ENCODE results near the gene SRSF3.

SRSF3 gene

GRCh38 chr6:36622901-36623546, 28.9 kb downstream of the SRSF3 start:
- Histone ChIP-seq H3K9me3 (ENCODE audit: control insufficient read depth in 5 of 5, low read length in 5 of 5) (no peaks in the 10 kb centered on the region), H3K4me3 (ENCODE audit: low read depth in 1 of 5, low read length in 5 of 5) (no peak overlapping the region), H3K27ac (ENCODE audit: low read depth, low read length) (no peak overlapping the region), H3K27me3 (ENCODE audit: control insufficient read depth in 5 of 5, insufficient read depth in 4 of 5, low read length in 5 of 5) (no peaks in the 10 kb centered on the region), H3K9ac (ENCODE audit: low read length in 5 of 5) (no peak overlapping the region), H3K4me1 (ENCODE audit: control insufficient read depth in 5 of 5, insufficient read depth in 5 of 5, low read length in 5 of 5) (peaks cover 12 to 46% (median 32%) of the 10 kb centered on the region in 5 donors), H3K36me3 (ENCODE audit: control insufficient read depth in 5 of 5, insufficient read depth in 5 of 5, low read length in 5 of 5) (peaks cover 0 to 4% (median 0%) of the 10 kb centered on the region in 5 donors)

- H3K27me3 ChIP-seq (ENCODE audit: control insufficient read depth in 5 of 5, insufficient read depth in 4 of 5, low read length in 5 of 5) = no peaks in the 10 kb centered on the region
- H3K9ac ChIP-seq (ENCODE audit: low read length in 5 of 5) = no peak overlapping the region
- no peak overlapping the region for H3K27ac ChIP-seq (ENCODE audit: low read depth, low read length)
- H3K4me3 ChIP-seq (ENCODE audit: low read depth in 1 of 5, low read length in 5 of 5) = no peak overlapping the region
- H3K36me3 ChIP-seq (ENCODE audit: control insufficient read depth in 5 of 5, insufficient read depth in 5 of 5, low read length in 5 of 5) = peaks cover 0 to 4% (median 0%) of the 10 kb centered on the region in 5 donors
- no peaks in the 10 kb centered on the region for H3K9me3 ChIP-seq (ENCODE audit: control insufficient read depth in 5 of 5, low read length in 5 of 5)
- peaks cover 12 to 46% (median 32%) of the 10 kb centered on the region in 5 donors for H3K4me1 ChIP-seq (ENCODE audit: control insufficient read depth in 5 of 5, insufficient read depth in 5 of 5, low read length in 5 of 5)
These were observed 29.6 kb downstream of the SRSF3 start for GRCh38 chr6:36623547-36624459.

DNA sequence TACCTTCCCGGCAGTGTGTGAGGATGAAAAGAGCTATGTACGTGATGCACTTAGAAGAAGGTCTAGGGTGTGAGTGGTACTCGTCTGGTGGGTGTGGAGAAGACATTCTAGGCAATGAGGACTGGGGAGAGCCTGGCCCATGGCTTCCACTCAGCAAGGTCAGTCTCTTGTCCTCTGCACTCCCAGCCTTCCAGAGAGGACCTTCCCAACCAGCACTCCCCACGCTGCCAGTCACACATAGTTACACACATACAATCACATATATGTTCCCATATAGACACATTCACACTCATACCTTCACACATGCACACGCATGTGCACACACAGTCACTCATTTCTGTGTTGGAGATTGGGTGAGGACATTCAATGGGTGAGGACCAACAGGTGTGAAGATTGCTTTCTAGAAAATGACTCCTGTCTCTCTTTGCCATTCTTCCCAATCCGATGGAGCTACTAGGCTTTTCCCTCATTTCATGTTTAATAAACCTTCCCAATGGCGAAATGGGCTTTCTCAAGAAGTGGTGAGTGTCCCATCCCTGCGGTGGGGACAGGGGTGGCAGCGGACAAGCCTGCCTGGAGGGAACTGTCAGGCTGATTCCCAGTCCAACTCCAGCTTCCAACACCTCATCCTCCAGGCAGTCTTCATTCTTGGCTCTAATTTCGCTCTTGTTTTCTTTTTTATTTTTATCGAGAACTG, 30.4 kb downstream of the SRSF3 start:
- Histone ChIP-seq H3K9me3 (ENCODE audit: control insufficient read depth in 5 of 5, low read length in 5 of 5) (no peaks in the 10 kb centered on the region), H3K27me3 (ENCODE audit: control insufficient read depth in 5 of 5, insufficient read depth in 4 of 5, low read length in 5 of 5) (no peaks in the 10 kb centered on the region), H3K9ac (ENCODE audit: low read length in 5 of 5) (no peak overlapping the region), H3K36me3 (ENCODE audit: control insufficient read depth in 5 of 5, insufficient read depth in 5 of 5, low read length in 5 of 5) (no peaks in the 10 kb centered on the region), H3K27ac (ENCODE audit: low read depth, low read length) (no peak overlapping the region), H3K4me3 (ENCODE audit: low read depth in 1 of 5, low read length in 5 of 5) (no peak overlapping the region), H3K4me1 (ENCODE audit: control insufficient read depth in 5 of 5, insufficient read depth in 5 of 5, low read length in 5 of 5) (peaks cover 12 to 52% (median 32%) of the 10 kb centered on the region in 5 donors)

DNA sequence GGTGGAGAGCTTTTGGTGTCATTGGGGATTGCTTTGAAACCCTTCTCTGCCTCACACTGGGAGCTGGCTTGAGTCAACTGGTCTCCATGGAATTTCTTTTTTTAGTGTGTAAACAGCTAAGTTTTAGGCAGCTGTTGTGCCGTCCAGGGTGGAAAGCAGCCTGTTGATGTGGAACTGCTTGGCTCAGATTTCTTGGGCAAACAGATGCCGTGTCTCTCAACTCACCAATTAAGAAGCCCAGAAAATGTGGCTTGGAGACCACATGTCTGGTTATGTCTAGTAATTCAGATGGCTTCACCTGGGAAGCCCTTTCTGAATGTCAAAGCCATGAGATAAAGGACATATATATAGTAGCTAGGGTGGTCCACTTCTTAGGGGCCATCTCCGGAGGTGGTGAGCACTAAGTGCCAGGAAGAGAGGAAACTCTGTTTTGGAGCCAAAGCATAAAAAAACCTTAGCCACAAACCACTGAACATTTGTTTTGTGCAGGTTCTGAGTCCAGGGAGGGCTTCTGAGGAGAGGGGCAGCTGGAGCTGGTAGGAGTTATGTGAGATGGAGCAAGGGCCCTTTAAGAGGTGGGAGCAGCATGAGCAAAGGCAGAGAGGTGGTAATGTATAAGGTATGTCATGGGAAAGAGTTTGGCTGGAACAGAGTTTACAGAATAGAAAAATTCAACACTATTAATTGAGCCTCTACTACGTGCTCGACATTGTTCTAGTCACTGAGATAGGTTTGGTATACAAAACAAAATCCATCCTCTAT, 31.2 kb downstream of the SRSF3 start:
- H3K9ac ChIP-seq (ENCODE audit: low read length in 5 of 5) = peak overlapping the region in 1 of 5 donors; percentile 20
- no peak overlapping the region for H3K27ac ChIP-seq (ENCODE audit: low read depth, low read length)
- H3K27me3 ChIP-seq (ENCODE audit: control insufficient read depth in 5 of 5, insufficient read depth in 4 of 5, low read length in 5 of 5) = no peaks in the 10 kb centered on the region
- no peak overlapping the region for H3K4me3 ChIP-seq (ENCODE audit: low read depth in 1 of 5, low read length in 5 of 5)
- no peaks in the 10 kb centered on the region for H3K9me3 ChIP-seq (ENCODE audit: control insufficient read depth in 5 of 5, low read length in 5 of 5)
- H3K4me1 ChIP-seq (ENCODE audit: control insufficient read depth in 5 of 5, insufficient read depth in 5 of 5, low read length in 5 of 5) = peaks cover 12 to 52% (median 32%) of the 10 kb centered on the region in 5 donors
- H3K36me3 ChIP-seq (ENCODE audit: control insufficient read depth in 5 of 5, insufficient read depth in 5 of 5, low read length in 5 of 5) = no peaks in the 10 kb centered on the region

GRCh38 chr6:36626636-36627035, 32.5 kb downstream of the SRSF3 start:
- Histone ChIP-seq H3K4me3 (ENCODE audit: low read depth in 1 of 5, low read length in 5 of 5) (no peak overlapping the region), H3K27ac (ENCODE audit: low read depth, low read length) (no peak overlapping the region), H3K9ac (ENCODE audit: low read length in 5 of 5) (no peak overlapping the region), H3K27me3 (ENCODE audit: control insufficient read depth in 5 of 5, insufficient read depth in 4 of 5, low read length in 5 of 5) (no peaks in the 10 kb centered on the region), H3K9me3 (ENCODE audit: control insufficient read depth in 5 of 5, low read length in 5 of 5) (no peaks in the 10 kb centered on the region), H3K36me3 (ENCODE audit: control insufficient read depth in 5 of 5, insufficient read depth in 5 of 5, low read length in 5 of 5) (no peaks in the 10 kb centered on the region), H3K4me1 (ENCODE audit: control insufficient read depth in 5 of 5, insufficient read depth in 5 of 5, low read length in 5 of 5) (peaks cover 12 to 52% (median 32%) of the 10 kb centered on the region in 5 donors)

DNA sequence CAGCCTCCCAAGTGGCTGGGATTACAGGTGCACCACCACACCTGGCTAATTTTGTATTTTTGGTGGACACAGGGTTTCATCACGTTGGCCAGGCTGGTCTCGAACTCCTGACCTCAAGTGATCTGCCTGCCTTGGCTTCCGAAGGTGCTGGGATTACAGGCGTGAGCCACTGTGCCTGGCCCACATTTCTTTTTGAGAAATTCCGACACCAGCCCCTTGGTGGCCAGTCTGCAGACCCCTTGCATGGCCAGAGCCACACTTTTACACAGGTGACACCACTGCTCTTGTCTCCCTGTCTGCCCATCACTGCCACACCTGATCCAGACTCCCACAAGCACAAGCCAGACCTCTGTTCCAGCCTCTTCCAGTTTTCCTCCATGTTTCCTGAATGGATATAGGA, 33.0 kb downstream of the SRSF3 start:
- Histone ChIP-seq H3K36me3 (ENCODE audit: control insufficient read depth in 5 of 5, insufficient read depth in 5 of 5, low read length in 5 of 5) (no peaks in the 10 kb centered on the region), H3K4me1 (ENCODE audit: control insufficient read depth in 5 of 5, insufficient read depth in 5 of 5, low read length in 5 of 5) (peaks cover 12 to 52% (median 32%) of the 10 kb centered on the region in 5 donors), H3K27ac (ENCODE audit: low read depth, low read length) (peak overlapping the region; percentile 60), H3K9me3 (ENCODE audit: control insufficient read depth in 5 of 5, low read length in 5 of 5) (no peaks in the 10 kb centered on the region), H3K9ac (ENCODE audit: low read length in 5 of 5) (peak overlapping the region in 1 of 5 donors; percentile 66), H3K4me3 (ENCODE audit: low read depth in 1 of 5, low read length in 5 of 5) (no peak overlapping the region), H3K27me3 (ENCODE audit: control insufficient read depth in 5 of 5, insufficient read depth in 4 of 5, low read length in 5 of 5) (no peaks in the 10 kb centered on the region)

DNA sequence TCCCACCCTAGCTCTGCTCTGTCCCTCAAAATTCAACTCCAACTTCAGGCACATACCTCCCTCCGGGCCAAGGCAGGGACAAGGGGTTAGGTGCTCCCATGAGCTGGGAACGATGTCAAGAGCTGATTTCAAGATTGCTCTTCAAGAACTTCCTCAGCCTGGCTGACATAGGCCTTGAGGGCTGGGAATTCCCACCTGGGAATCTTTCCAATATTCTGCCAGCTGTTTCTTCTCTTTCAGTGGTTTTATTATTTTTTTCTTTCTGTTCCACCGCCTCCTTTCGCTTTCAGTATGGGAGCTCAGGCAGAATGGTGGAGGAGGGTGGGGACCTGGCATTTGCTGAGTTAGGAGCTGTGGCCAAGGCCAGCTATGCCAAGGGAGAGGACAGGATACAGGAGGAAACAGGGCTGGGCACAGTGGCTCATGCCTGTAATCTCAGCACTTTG, 33.7 kb downstream of the SRSF3 start:
- Histone ChIP-seq H3K4me3 (ENCODE audit: low read depth in 1 of 5, low read length in 5 of 5) (no peak overlapping the region), H3K4me1 (ENCODE audit: control insufficient read depth in 5 of 5, insufficient read depth in 5 of 5, low read length in 5 of 5) (peaks cover 12 to 48% (median 32%) of the 10 kb centered on the region in 5 donors), H3K27ac (ENCODE audit: low read depth, low read length) (peak overlapping the region; percentile 60), H3K9ac (ENCODE audit: low read length in 5 of 5) (peak overlapping the region in 3 of 5 donors; percentile 19 to 66 (median 20)), H3K36me3 (ENCODE audit: control insufficient read depth in 5 of 5, insufficient read depth in 5 of 5, low read length in 5 of 5) (no peaks in the 10 kb centered on the region), H3K27me3 (ENCODE audit: control insufficient read depth in 5 of 5, insufficient read depth in 4 of 5, low read length in 5 of 5) (no peaks in the 10 kb centered on the region), H3K9me3 (ENCODE audit: control insufficient read depth in 5 of 5, low read length in 5 of 5) (no peaks in the 10 kb centered on the region)

GRCh38 chr6:36629784-36630183, 35.6 kb downstream of the SRSF3 start:
- Histone ChIP-seq H3K4me3 (ENCODE audit: low read depth in 1 of 5, low read length in 5 of 5) (no peak overlapping the region), H3K9me3 (ENCODE audit: control insufficient read depth in 5 of 5, low read length in 5 of 5) (no peaks in the 10 kb centered on the region), H3K9ac (ENCODE audit: low read length in 5 of 5) (no peak overlapping the region), H3K36me3 (ENCODE audit: control insufficient read depth in 5 of 5, insufficient read depth in 5 of 5, low read length in 5 of 5) (no peaks in the 10 kb centered on the region), H3K27me3 (ENCODE audit: control insufficient read depth in 5 of 5, insufficient read depth in 4 of 5, low read length in 5 of 5) (no peaks in the 10 kb centered on the region), H3K4me1 (ENCODE audit: control insufficient read depth in 5 of 5, insufficient read depth in 5 of 5, low read length in 5 of 5) (peaks cover 8 to 41% (median 24%) of the 10 kb centered on the region in 5 donors), H3K27ac (ENCODE audit: low read depth, low read length) (peak overlapping the region; percentile 52)

DNA sequence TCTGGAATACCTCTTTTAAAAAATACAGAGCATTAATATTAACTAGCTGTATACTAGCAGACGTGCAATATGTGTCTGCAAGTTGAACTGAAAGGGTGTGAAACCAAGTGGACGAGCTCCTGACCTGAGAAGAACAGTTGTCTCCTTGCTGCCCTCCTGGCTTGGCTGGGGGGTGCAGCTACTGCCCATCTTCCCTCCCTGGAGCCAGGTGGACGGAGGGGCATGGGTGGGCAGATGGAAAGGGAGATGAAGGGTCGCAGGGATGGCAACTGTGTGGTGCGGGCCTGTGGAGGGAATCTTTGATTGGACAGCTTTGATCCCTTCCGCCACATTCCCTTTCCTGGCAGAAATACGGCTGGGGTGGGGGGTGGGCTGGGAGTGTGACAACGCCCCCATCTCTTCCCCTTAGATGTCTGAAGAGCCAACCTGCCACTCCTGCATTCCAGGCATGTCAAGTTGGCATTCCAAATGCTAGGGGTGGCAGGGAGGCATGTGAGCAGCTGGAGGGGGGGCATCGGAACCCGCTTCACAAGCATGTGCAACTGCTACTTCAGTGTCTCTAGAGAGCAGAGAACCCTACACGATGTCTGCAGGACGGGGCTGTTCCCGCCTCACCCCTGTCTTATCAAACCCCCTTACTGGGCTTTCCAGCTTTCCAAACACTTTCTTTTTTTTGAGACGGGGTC, 37.3 kb downstream of the SRSF3 start:
- H3K27me3 ChIP-seq (ENCODE audit: control insufficient read depth in 5 of 5, insufficient read depth in 4 of 5, low read length in 5 of 5) = no peaks in the 10 kb centered on the region
- H3K4me1 ChIP-seq (ENCODE audit: control insufficient read depth in 5 of 5, insufficient read depth in 5 of 5, low read length in 5 of 5) = peaks cover 5 to 34% (median 18%) of the 10 kb centered on the region in 5 donors
- no peak overlapping the region for H3K27ac ChIP-seq (ENCODE audit: low read depth, low read length)
- H3K9me3 ChIP-seq (ENCODE audit: control insufficient read depth in 5 of 5, low read length in 5 of 5) = no peaks in the 10 kb centered on the region
- no peak overlapping the region for H3K9ac ChIP-seq (ENCODE audit: low read length in 5 of 5)
- H3K36me3 ChIP-seq (ENCODE audit: control insufficient read depth in 5 of 5, insufficient read depth in 5 of 5, low read length in 5 of 5) = no peaks in the 10 kb centered on the region
- H3K4me3 ChIP-seq (ENCODE audit: low read depth in 1 of 5, low read length in 5 of 5) = no peak overlapping the region
